Neuronal stem cell (in vitro differentiated cells): ENCODE results near the gene HUNK.

Experiments
- DNase-seq: peaks from one replicate; pipeline ENCODE4 v3.0.0-alpha.2; 2013; ENCODE audit warnings: low spot score
- H2AFZ ChIP-seq: one replicate; pipeline ENCODE4 v1.6.1; 2013; ENCODE audit warnings: mild to moderate bottlenecking, low read length, inconsistent platforms
- H2AK5ac ChIP-seq: 2 replicates; pipeline ENCODE4 v1.6.1; 2013; ENCODE audit warnings: low read depth, mild to moderate bottlenecking, inconsistent platforms, low read length, moderate library complexity, mixed read lengths
- H2BK120ac ChIP-seq: 2 replicates; pipeline ENCODE4 v1.6.1; 2013; ENCODE audit warnings: low read depth, mild to moderate bottlenecking, inconsistent platforms, low read length, moderate library complexity, mixed read lengths
- H2BK12ac ChIP-seq: one replicate; pipeline ENCODE4 v1.6.1; 2013; ENCODE audit warnings: low read length, inconsistent platforms
- H2BK15ac ChIP-seq: 2 replicates; pipeline ENCODE4 v1.6.1; 2013; ENCODE audit warnings: mild to moderate bottlenecking, low read length, inconsistent platforms, mixed read lengths
- H2BK5ac ChIP-seq: one replicate; pipeline ENCODE4 v1.6.1; 2013; ENCODE audit warnings: inconsistent platforms, mild to moderate bottlenecking, low read length, moderate library complexity
- H3K14ac ChIP-seq: one replicate; pipeline ENCODE4 v1.6.1; 2013; ENCODE audit warnings: low read length, inconsistent platforms
- H3K18ac ChIP-seq: 2 replicates; pipeline ENCODE4 v1.6.1; 2013; ENCODE audit warnings: low read length, inconsistent platforms
- H3K23ac ChIP-seq: 2 replicates; pipeline ENCODE4 v1.6.1; 2013; ENCODE audit warnings: low read depth, mild to moderate bottlenecking, mixed read lengths, low read length, inconsistent platforms; ENCODE audit not compliant: poor library complexity
- H3K27ac ChIP-seq: replicated peaks from 3 replicates; pipeline ENCODE4 v1.5.1; 2013; ENCODE audit warnings: low read length, inconsistent platforms
- H3K27me3 ChIP-seq, 3 experiments: 2 replicates each; pipeline ENCODE4 v1.6.1; 2013; ENCODE audit warnings: low read length in 3 of 3, mild to moderate bottlenecking in 2 of 3, inconsistent platforms in 1 of 3, low read depth in 1 of 3, mixed read lengths in 1 of 3, moderate library complexity in 1 of 3; ENCODE audit not compliant: control insufficient read depth in 3 of 3, insufficient read depth in 3 of 3
- H3K36me3 ChIP-seq, 2 donors: replicated peaks in 1 of 2; 2 replicates each; pipeline ENCODE4 v1.6.1; 2013; ENCODE audit warnings: low read length in 2 of 2; ENCODE audit not compliant: control insufficient read depth in 2 of 2, insufficient read depth in 2 of 2
- H3K4ac ChIP-seq: 2 replicates; pipeline ENCODE4 v1.6.1; 2013; ENCODE audit warnings: inconsistent platforms, mild to moderate bottlenecking, low read length, moderate library complexity
- H3K4me1 ChIP-seq, 2 donors: 1 replicate in 1 of 2; 2 replicates in 1 of 2; pipeline ENCODE4 v1.6.1; 2013; ENCODE audit warnings: low read length in 2 of 2, low read depth in 1 of 2; ENCODE audit not compliant: control insufficient read depth in 2 of 2, insufficient read depth in 1 of 2
- H3K4me2 ChIP-seq: one replicate; pipeline ENCODE4 v1.6.1; 2013; ENCODE audit warnings: mild to moderate bottlenecking, low read length, inconsistent platforms; ENCODE audit not compliant: insufficient read depth, poor library complexity, severe bottlenecking
- H3K4me3 ChIP-seq, 2 donors: 2 replicates each; pipeline ENCODE4 v1.5.1; 2013; ENCODE audit warnings: low read length in 2 of 2, mild to moderate bottlenecking in 2 of 2, inconsistent platforms in 1 of 2, moderate library complexity in 1 of 2
- H3K79me1 ChIP-seq: one replicate; pipeline ENCODE4 v1.6.1; 2013; ENCODE audit warnings: low read depth, mild to moderate bottlenecking, inconsistent platforms, low read length, moderate library complexity
- H3K9ac ChIP-seq: one replicate; pipeline ENCODE4 v1.6.1; 2013; ENCODE audit warnings: mild to moderate bottlenecking, low read depth, low read length, inconsistent platforms; ENCODE audit not compliant: poor library complexity
- H3K9me3 ChIP-seq, 2 donors: replicated peaks in 1 of 2; 2 replicates each; pipeline versions ENCODE3 to v1.6.1; 2013; ENCODE audit warnings: low read length in 2 of 2, mild to moderate bottlenecking in 2 of 2, inconsistent platforms in 1 of 2, low read depth in 1 of 2, mixed read lengths in 1 of 2, moderate library complexity in 1 of 2; ENCODE audit not compliant: control insufficient read depth in 2 of 2, insufficient read depth in 1 of 2
- H4K8ac ChIP-seq: one replicate; pipeline ENCODE4 v1.6.1; 2013; ENCODE audit warnings: low read depth, mild to moderate bottlenecking, inconsistent platforms, low read length, moderate library complexity
- H4K91ac ChIP-seq: one replicate; pipeline ENCODE4 v1.6.1; 2013; ENCODE audit warnings: low read length, low read depth, mild to moderate bottlenecking, inconsistent platforms; ENCODE audit not compliant: poor library complexity
- WGBS, 2 donors: extraction: QIAGEN DNeasy Blood & Tissue Kit; methylation state at CpG; one replicate each; pipeline ENCODE4 v1.1.7; 2013; ENCODE audit warnings: missing lambda C conversion rate in 2 of 2, mixed read lengths in 1 of 2; ENCODE audit not compliant: insufficient read length in 2 of 2, insufficient replicate concordance in 1 of 2; ENCODE audit errors: extremely low coverage in 2 of 2; 5-methylcytosine and 5-hydroxymethylcytosine counted together

Gene HUNK

GRCh38 chr21:31997191-31997590 lies 124.4 kb downstream of the HUNK start:
- Histone ChIP-seq H3K79me1 (no peaks in the 10 kb centered on the region), H3K36me3 (peaks cover 20 to 88% of the 10 kb centered on the region in 2 donors), H3K18ac (no peak overlapping the region), H4K8ac (no peak overlapping the region), H3K4me3 (no peak overlapping the region), H3K9ac (no peak overlapping the region), H3K27me3 (peaks cover 0 to 2% (median 0%) of the 10 kb centered on the region in 3 experiments), H3K14ac (no peak overlapping the region), H3K4ac (no peak overlapping the region), H3K4me2 (no peak overlapping the region), H3K9me3 (peaks cover 0 to 3% of the 10 kb centered on the region in 2 donors), H2BK5ac (no peak overlapping the region), H2BK15ac (no peak overlapping the region), H2BK120ac (no peak overlapping the region), H4K91ac (no peak overlapping the region), H3K4me1 (peaks cover 0 to 10% of the 10 kb centered on the region in 2 donors), H3K27ac (no peak overlapping the region), H3K23ac (no peak overlapping the region), H2AK5ac (no peak overlapping the region), H2BK12ac (no peak overlapping the region), H2AFZ (no peak overlapping the region)
- no peak for DNase-seq
- no CpG with 5 or more reads among the region's 4 CpGs for WGBS, 2 donors

DNA sequence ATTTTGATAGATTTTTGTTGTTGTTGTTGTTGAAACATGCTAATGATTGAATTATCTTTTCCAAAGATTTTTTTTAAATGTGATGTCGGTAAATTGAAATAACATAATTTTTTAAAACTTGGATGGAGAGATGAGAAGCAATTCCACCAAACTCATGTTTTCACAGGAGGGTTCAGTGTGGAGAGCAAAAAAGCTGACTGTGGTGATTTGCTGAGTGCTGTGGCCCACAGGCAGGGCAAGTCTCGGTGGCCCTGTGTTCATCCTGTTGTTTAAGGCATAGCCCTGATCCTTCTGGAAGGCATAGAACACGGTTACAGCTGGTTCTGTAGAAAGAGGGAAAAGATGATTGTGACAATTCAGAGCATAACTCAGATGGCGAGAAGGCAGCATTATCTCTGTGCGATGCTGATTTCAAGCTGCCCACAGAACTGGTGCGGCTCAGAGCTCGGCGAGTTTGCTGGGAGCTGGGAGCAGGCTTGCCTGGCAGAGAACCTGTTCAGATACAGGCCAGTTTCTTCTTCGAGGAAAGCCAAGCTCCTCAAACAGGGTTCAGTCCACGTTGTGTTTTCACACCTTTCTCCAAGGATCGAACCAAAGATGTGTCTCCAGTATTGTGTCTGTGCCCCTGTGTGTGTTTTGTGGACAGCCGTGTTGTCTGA lies 127.1 kb downstream of the HUNK start:
- H3K27me3 ChIP-seq: peaks cover 0 to 2% (median 0%) of the 10 kb centered on the region in 3 experiments
- no peak overlapping the region for H3K18ac ChIP-seq
- no peak overlapping the region for H3K27ac ChIP-seq
- no peak overlapping the region for H3K4me3 ChIP-seq
- H3K4ac ChIP-seq: no peak overlapping the region
- no peak overlapping the region for H2BK120ac ChIP-seq
- no peaks in the 10 kb centered on the region for H3K79me1 ChIP-seq
- H2BK12ac ChIP-seq: no peak overlapping the region
- no peak overlapping the region for H4K91ac ChIP-seq
- H3K36me3 ChIP-seq: peaks cover 20 to 80% of the 10 kb centered on the region in 2 donors
- H3K9ac ChIP-seq: no peak overlapping the region
- H2BK5ac ChIP-seq: no peak overlapping the region
- no CpG with 5 or more reads among the region's 12 CpGs for WGBS, 2 donors
- H3K4me2 ChIP-seq: no peak overlapping the region
- no peak overlapping the region for H2AK5ac ChIP-seq
- no peak overlapping the region for H3K23ac ChIP-seq
- DNase-seq: no peak
- no peak overlapping the region for H3K14ac ChIP-seq
- H2AFZ ChIP-seq: no peak overlapping the region
- H4K8ac ChIP-seq: no peak overlapping the region
- no peak overlapping the region for H2BK15ac ChIP-seq
- peaks cover 0 to 5% of the 10 kb centered on the region in 2 donors for H3K4me1 ChIP-seq
- peaks cover 0 to 3% of the 10 kb centered on the region in 2 donors for H3K9me3 ChIP-seq

DNA sequence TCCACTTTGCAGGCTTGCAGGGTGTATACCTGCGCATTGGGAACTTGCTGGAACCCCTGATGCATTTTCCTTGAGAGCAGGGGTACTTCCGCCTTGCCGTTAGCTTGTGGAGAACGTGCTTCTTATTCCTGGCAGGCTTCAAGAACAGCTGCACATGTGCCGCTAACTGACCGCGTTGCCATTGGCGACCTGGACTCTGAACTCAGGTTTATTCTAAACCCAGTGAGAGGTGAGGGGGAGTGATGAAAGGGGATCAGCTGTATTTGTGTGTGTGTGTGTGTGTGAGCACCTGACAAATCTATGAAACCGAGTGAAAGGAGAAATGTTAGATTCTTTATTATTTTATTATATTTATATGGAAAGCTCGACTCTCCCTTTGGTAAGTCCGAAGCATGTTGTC lies 128.6 kb downstream of the HUNK start:
- no peak overlapping the region for H3K4me3 ChIP-seq
- WGBS, 2 donors: no CpG with 5 or more reads among the region's 11 CpGs
- H3K23ac ChIP-seq: no peak overlapping the region
- H2AK5ac ChIP-seq: no peak overlapping the region
- H4K91ac ChIP-seq: no peak overlapping the region
- H3K36me3 ChIP-seq: peaks cover 15 to 66% of the 10 kb centered on the region in 2 donors
- no peaks in the 10 kb centered on the region for H3K79me1 ChIP-seq
- H2BK120ac ChIP-seq: no peak overlapping the region
- H3K14ac ChIP-seq: no peak overlapping the region
- H3K27me3 ChIP-seq: no peaks in the 10 kb centered on the region
- peaks cover 0 to 2% of the 10 kb centered on the region in 2 donors for H3K4me1 ChIP-seq
- no peak overlapping the region for H3K18ac ChIP-seq
- H2BK5ac ChIP-seq: no peak overlapping the region
- no peak overlapping the region for H3K4ac ChIP-seq
- no peak overlapping the region for H2BK12ac ChIP-seq
- no peak for DNase-seq
- no peak overlapping the region for H3K4me2 ChIP-seq
- no peak overlapping the region for H3K9ac ChIP-seq
- no peak overlapping the region for H2BK15ac ChIP-seq
- no peak overlapping the region for H3K27ac ChIP-seq
- no peaks in the 10 kb centered on the region for H3K9me3 ChIP-seq
- no peak overlapping the region for H4K8ac ChIP-seq
- no peak overlapping the region for H2AFZ ChIP-seq

DNA sequence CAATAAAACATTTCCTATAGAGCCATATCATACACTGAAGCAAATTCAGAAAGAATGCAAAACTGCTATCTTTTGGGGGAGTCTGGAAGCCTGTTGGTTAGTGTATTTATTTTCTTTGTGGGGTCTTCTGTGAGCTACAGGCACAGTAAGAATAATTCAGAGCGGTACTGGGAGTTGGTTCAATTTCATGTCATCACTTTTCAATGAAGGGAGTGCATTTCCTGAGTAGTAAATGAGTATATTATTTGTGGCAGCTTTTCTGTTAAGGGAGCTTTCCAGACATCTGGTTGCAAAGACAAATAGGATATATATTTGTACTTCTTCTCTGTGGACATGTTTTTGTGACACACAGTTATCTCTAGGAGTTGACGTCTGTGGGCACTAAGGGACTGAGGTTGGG lies 130.6 kb downstream of the HUNK start:
- Histone ChIP-seq H2BK120ac (no peak overlapping the region), H3K27me3 (no peaks in the 10 kb centered on the region), H3K14ac (no peak overlapping the region), H3K18ac (no peak overlapping the region), H2AK5ac (no peak overlapping the region), H3K4me2 (no peak overlapping the region), H3K27ac (no peak overlapping the region), H3K23ac (no peak overlapping the region), H3K79me1 (no peaks in the 10 kb centered on the region), H2BK12ac (no peak overlapping the region), H3K9me3 (no peaks in the 10 kb centered on the region), H2AFZ (no peak overlapping the region), H3K4ac (no peak overlapping the region), H3K4me1 (peaks cover 0 to 2% of the 10 kb centered on the region in 2 donors), H4K91ac (no peak overlapping the region), H2BK5ac (no peak overlapping the region), H4K8ac (no peak overlapping the region), H3K9ac (no peak overlapping the region), H2BK15ac (no peak overlapping the region), H3K4me3 (no peak overlapping the region), H3K36me3 (peaks cover 12 to 46% of the 10 kb centered on the region in 2 donors)
- no peak for DNase-seq
- no CpG with 5 or more reads among the region's 2 CpGs for WGBS, 2 donors
